ENCODE data around the gene ASB3. TPM values are rescaled to one million over a fixed set of nuclear protein-coding genes. Genes with fewer than 3 reads are reported as not detected.

The ASB3 gene
- total and polyA plus RNA-seq, 2 donors (not counting 3 experiments of a cell fraction or from before 2014, with no cell fraction given) = 20.3 to 20.5 TPM

DNA sequence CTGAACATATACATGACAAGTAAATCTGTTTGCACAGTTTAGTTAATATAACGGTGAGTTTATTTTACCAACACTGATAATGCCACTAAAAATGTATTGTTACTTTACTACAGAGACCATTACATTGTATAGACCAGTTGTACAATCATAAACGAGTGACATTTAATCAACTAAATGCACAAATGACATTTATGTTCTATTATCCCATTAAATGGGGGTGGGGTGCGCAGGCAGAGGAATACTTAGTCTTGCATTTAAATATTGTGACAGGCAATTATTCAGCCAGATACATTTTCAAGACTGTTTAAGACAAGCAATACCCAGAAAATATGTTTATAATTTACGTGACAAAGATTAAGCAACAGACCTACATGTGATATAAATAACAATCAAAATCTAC lies 91.2 kb downstream of the ASB3 start:
- no peak for TF ChIP-seq FOS (IDR thresholded peaks at IDR 0.05; ENCODE audit: borderline replicate concordance, insufficient read depth, low read length)
- TF ChIP-seq MYC (IDR thresholded peaks at IDR 0.05; ENCODE audit: low read depth, low read length) = no peak
- no peak for TF ChIP-seq EZH2 (IDR thresholded peaks at IDR 0.05; ENCODE audit: borderline replicate concordance, low read depth, low read length, severe bottlenecking)
- TF ChIP-seq POLR2A (IDR thresholded peaks at IDR 0.05; ENCODE audit: low read depth, low read length) = no peak
- TF ChIP-seq, protein P1, sequence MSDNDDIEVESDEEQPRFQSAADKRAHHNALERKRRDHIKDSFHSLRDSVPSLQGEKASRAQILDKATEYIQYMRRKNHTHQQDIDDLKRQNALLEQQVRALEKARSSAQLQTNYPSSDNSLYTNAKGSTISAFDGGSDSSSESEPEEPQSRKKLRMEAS (IDR thresholded peaks at IDR 0.05; ENCODE audit: insufficient read depth, insufficient read length) = no peak
- TF ChIP-seq, protein P2, sequence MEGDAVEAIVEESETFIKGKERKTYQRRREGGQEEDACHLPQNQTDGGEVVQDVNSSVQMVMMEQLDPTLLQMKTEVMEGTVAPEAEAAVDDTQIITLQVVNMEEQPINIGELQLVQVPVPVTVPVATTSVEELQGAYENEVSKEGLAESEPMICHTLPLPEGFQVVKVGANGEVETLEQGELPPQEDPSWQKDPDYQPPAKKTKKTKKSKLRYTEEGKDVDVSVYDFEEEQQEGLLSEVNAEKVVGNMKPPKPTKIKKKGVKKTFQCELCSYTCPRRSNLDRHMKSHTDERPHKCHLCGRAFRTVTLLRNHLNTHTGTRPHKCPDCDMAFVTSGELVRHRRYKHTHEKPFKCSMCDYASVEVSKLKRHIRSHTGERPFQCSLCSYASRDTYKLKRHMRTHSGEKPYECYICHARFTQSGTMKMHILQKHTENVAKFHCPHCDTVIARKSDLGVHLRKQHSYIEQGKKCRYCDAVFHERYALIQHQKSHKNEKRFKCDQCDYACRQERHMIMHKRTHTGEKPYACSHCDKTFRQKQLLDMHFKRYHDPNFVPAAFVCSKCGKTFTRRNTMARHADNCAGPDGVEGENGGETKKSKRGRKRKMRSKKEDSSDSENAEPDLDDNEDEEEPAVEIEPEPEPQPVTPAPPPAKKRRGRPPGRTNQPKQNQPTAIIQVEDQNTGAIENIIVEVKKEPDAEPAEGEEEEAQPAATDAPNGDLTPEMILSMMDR (IDR thresholded peaks at IDR 0.05; ENCODE audit: extremely low read depth in 1 of 2, insufficient read depth in 1 of 2, low read depth in 1 of 2, low read length in 2 of 2) = no peak
- TF ChIP-seq GATA2 (IDR thresholded peaks at IDR 0.05; ENCODE audit: insufficient read depth, insufficient read length, low read depth, low read length) = no peak
- TF ChIP-seq POLR2AphosphoS5 (IDR thresholded peaks at IDR 0.05; ENCODE audit: insufficient read depth, low read depth, low read length) = no peak
- TF ChIP-seq JUN (IDR thresholded peaks at IDR 0.05; ENCODE audit: borderline replicate concordance, insufficient read depth, insufficient read length, low read depth) = no peak
- intact Hi-C loops (cut with micrococcal nuclease) (no loop called here), dilution Hi-C loops (cut with MboI; ENCODE audit: extremely low pct_ligation_motif_present, low sequenced_read_pairs) (no loop called here)
- H3K9me3 ChIP-seq (replicated peaks; ENCODE audit: control insufficient read depth, insufficient read depth, low read length) = no peaks in the 10 kb centered on the region
- H4K20me1 ChIP-seq (replicated peaks; ENCODE audit: control insufficient read depth, extremely low read depth, insufficient read depth, low read length) = no peaks in the 10 kb centered on the region
- H3K4me1 ChIP-seq (ENCODE audit: control insufficient read depth, extremely low read depth, insufficient read depth, low read length) = no peaks in the 10 kb centered on the region
- H3K9ac ChIP-seq (replicated peaks; ENCODE audit: extremely low read depth, insufficient read depth, low read length) = no peak overlapping the region
- H3K4me2 ChIP-seq (ENCODE audit: insufficient read depth, low read length) = no peak overlapping the region
- no peak overlapping the region for H2AFZ ChIP-seq (ENCODE audit: low read depth, low read length)
- H3K36me3 ChIP-seq (ENCODE audit: control insufficient read depth in 2 of 2, extremely low read depth in 1 of 2, insufficient read depth in 2 of 2, low read length in 2 of 2) = peaks cover 0 to 2% of the 10 kb centered on the region in 2 experiments
- no peaks in the 10 kb centered on the region for H3K9me1 ChIP-seq (replicated peaks; ENCODE audit: control insufficient read depth, extremely low read depth, insufficient read depth, low read length)
- H3K27me3 ChIP-seq (ENCODE audit: control insufficient read depth in 2 of 2, insufficient read depth in 2 of 2, low read length in 2 of 2) = no peaks in the 10 kb centered on the region
- no peaks in the 10 kb centered on the region for H3K79me2 ChIP-seq (ENCODE audit: control insufficient read depth, insufficient read depth, low read length)
- POLR2A ChIA-PET = no interaction called here
- CTCF ChIA-PET = no interaction called here
- H3K4me3 ChIP-seq (replicated peaks in 1 of 3; ENCODE audit: insufficient read depth in 1 of 3, low read depth in 1 of 3, low read length in 3 of 3) = no peak overlapping the region
- DNase-seq (ENCODE audit: low read depth, low spot score) = no peak
- no TSS peak for BruUV-seq (replicated peaks)
- FAIRE-seq = no peak
- H3K27ac ChIP-seq (ENCODE audit: insufficient read depth, low read depth, low read length) = no peak overlapping the region

All from endothelial cell of umbilical vein (primary cell).